AML-193 (cell line): ENCODE data around the gene ADCY2.

Source experiments
- DNase-seq, 2 experiments: peaks; one replicate each; lab custom pipeline; 2025; lab: John Stamatoyannopoulos, UW

The ADCY2 gene

GRCh38 chr5:7445068-7445467 is 49.1 kb downstream of the ADCY2 start:
- no peak for DNase-seq

- no peak for DNase-seq
These were observed 49.9 kb downstream of the ADCY2 start for GRCh38 chr5:7445831-7446230.

DNA sequence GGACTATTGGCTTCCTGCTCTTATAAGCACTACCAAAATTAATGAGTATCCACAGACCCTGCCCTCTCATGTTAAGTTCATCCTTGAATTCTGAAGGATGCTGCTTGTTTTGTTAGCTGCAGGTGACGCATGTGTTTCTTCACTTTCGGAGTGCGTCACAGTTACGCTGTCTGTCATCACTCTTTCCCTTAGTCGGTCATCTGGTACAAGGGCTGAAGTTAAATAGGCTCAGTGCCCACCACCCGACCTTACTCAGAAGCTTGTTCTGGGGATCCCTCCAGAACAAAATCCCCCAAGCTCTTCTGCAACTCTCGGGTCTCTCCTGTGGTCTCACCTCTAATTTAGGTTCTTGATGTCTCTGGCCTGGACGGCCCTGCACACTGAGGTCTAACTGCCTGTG is 51.0 kb downstream of the ADCY2 start:
- no peak for DNase-seq

GRCh38 chr5:7453947-7454346 is 58.0 kb downstream of the ADCY2 start:
- DNase-seq: no peak

GRCh38 chr5:7456206-7456605 is 60.3 kb downstream of the ADCY2 start:
- no peak for DNase-seq

DNA sequence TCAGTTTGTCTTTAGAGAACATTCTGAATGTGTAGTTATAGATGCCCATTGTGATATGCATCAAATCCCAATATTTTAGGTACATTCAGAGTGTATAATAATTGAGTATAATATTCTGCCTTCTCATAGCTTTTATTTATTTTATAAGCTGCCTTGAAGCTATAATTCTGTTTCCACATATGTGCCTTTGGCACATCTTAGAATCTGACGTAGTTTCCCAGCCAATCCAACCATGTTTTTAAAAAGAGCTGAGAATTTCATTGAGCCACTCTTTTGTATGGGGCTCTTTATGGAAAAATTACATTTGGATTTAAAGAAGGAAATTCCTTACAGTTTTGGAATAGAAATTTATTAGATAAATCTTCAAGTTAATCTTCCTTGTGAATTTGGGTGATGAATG is 65.4 kb downstream of the ADCY2 start:
- no peak for DNase-seq

GRCh38 chr5:7462758-7463157 is 66.8 kb downstream of the ADCY2 start:
- DNase-seq: no peak

DNA sequence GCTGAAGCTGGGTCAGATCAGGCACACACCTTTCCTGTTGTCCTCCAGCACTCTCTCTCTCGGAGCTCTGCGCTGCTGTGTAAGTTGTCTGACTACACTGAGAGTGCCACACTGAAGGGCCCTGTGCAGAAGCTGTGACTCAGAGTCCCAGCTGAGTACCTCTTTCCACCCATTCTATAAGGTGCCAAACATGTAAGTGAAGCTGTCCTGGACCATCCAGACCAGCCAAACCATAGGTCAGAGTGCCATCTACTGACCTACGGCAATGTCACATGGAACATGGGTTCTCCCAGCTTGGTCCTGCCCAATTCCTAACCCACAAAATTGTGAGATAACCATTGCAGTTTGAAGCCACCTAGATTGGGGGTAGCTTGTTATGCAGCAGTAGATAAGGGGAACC is 68.2 kb downstream of the ADCY2 start:
- DNase-seq: no peak

GRCh38 chr5:7467179-7467578 is 71.2 kb downstream of the ADCY2 start:
- DNase-seq: no peak

DNA sequence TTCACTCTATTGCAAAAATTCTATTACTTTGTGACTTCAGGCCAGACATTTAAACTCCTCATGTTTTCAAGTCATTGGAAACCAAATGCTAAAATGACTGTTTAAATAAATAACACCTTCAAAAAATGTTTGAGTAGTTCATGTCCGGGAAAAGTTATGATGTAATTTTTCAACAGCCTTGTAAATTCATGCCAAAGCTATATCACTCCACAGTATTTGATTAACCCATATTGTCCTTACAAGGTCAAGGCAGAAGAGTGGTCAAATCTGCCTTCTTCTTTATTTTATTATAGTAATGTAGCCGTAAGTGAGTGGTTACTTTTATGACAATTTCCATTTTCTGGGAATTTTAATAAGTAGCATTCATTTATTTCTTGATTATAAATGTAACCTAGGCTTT is 72.8 kb downstream of the ADCY2 start:
- no peak for DNase-seq

DNA sequence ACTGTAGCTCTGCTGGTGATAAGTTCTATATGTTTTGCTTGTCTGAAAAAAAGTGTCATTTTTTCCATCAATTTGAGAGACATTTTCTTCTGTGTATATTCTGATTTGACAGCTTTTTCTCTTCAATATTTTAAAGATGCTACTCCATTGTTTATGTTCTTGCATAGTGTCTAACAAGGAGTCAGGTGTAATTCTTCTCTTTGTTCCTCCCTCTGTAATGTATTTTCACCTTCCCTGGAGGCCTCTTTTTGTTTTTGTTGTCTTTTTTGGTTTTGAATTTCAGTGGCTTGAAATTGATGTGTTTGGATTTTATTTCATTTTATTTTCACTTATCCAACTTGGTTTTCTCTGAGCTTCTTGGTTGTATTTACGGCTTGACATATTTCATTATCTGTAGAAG is 75.8 kb downstream of the ADCY2 start:
- no peak for DNase-seq

DNA sequence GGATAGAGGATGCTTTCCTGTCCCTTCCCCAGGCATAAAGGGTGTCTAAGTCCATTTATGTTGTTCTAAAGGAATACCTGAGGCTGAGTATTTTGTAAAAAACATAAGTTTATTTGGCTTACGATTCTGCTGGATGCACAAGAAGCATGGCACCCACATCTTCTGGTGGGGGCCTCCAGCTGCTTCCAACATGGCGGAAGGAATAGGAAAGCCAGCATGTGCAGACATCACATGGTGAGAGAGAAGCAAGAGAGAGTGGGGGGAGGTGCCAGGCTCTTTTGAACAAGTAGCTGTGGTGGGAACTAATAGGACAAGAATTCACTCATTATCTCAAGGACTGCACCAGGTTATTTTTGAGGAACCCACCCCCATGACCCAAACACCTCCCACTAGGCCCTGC is 77.2 kb downstream of the ADCY2 start:
- no peak for DNase-seq

DNA sequence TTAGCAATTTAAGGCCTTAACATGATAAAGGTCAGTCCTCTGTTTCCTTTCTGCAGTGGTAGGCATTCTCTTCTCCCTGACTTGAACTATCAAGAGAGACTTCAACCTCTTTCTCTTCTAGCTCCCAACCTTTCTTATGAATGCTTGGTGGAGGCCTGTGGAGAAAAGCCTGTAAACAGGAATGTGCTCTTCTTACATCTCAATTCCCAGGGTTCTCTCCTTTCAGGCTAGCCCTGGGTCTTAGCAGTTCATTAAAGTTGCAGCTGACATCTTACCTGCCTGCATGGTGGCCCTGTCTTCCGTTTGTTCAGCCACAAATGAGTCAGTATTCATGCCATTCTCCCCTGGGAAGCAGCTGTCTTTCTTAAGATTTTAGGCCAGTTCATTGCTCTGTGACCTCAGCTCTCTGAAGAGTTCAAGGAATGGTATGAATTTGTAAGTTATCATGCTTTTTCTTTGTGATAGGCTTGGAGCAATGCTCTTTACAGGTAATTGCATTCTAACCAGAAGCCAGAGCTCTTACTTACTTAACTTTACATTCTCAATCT is 77.8 kb downstream of the ADCY2 start:
- DNase-seq: no peak

GRCh38 chr5:7474821-7475403 is 79.0 kb downstream of the ADCY2 start:
- DNase-seq: no peak

DNA sequence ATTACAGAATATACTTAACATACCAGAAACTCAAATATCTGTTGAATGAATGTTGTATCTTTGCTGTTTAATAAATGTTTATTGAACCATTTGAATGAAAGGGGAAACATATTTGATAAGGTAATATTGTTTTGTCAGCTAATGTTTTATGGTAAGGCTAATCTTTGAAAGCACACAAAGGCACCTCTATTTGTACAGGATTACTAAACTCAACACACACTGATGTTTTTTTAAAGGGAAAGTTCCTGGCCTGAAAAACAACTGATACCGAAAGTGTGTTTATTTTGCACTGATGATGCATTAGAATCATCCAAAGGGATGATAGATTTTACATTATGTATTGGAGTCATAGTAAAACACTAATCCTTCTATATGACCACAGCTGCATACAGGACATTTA is 82.5 kb downstream of the ADCY2 start:
- DNase-seq: no peak

DNA sequence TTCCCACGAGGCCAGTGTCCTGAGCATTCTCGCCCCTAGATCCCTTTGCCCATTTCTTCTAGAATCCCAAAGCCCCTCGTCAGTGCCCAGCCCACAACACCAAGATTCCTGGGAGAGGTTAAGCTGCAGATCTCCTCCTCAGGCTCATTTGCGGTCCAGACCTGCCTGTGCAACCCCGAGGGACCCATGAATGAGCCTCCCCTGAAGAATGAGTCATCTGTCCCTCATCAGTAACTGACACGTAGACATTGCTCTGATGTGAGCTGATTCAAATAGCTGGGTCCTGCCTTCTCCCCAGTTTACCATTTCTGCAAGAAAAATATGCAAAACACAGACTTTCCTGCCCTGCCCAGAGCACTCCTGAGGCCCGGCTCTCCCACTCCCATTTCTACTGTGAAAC is 92.8 kb downstream of the ADCY2 start:
- DNase-seq: no peak

GRCh38 chr5:7492371-7492770 is 96.4 kb downstream of the ADCY2 start:
- DNase-seq: no peak

DNA sequence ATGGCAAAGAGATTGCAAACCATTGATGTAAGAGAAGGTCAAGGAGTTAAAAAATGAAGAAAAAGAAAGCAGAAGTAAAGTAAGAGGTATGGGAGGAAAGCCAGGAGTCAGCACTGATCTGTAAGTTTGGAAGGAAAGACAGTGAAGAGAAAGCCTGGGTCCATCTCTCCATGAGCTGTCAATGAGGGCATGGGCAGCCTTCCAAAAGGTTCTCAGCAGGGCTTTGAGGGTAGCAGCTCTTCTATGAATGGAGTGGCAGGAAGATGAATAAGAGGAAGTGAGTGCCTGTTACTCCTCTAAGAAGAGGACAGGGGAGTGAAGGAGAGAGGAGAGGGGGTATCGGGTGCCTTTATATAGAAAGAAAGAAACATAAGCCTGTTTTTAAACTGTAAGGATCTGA is 97.1 kb downstream of the ADCY2 start:
- DNase-seq: no peak

GRCh38 chr5:7493622-7494021 is 97.7 kb downstream of the ADCY2 start:
- no peak for DNase-seq

- no peak for DNase-seq
These were observed 98.7 kb downstream of the ADCY2 start for GRCh38 chr5:7494481-7495130.

GRCh38 chr5:7495131-7495517 is 99.2 kb downstream of the ADCY2 start:
- no peak for DNase-seq

DNA sequence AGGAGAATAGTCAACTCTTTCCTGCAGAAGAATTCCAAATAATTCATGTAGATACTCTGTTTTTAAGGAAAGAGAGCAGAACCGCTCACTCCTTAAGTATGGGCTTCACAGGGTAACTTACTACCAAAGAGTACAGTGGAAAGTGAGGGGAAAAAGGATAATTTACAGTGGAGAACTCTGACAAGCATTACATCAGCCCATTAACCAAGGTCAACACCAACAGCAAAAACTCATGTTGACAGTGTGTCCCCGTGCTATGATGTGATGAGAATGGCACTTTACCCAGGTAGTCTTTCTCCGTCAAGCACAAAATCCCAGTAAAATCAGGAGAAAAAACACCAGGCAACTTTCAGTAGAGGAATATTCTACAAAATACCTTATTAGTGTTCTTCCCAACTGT is 104.3 kb downstream of the ADCY2 start:
- no peak for DNase-seq

DNA sequence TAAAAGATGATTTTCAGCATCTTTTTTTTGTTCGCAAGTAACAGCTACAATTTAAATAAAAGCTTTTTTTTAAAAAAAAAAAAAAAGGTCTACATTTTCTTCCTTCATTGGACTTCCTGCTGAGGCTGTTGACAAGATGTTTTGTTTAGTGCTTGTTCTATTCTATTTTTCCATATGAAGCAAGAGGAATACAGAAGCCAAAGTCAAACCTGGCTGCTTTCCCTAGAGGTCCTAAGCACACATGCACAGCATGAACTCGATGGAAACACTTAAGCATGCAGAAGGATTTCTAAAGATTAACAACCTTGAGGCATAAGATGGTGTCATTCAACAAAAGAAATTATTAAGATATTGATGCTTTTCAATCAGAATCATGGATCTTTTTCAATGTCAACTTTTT is 105.1 kb downstream of the ADCY2 start:
- no peak for DNase-seq

DNA sequence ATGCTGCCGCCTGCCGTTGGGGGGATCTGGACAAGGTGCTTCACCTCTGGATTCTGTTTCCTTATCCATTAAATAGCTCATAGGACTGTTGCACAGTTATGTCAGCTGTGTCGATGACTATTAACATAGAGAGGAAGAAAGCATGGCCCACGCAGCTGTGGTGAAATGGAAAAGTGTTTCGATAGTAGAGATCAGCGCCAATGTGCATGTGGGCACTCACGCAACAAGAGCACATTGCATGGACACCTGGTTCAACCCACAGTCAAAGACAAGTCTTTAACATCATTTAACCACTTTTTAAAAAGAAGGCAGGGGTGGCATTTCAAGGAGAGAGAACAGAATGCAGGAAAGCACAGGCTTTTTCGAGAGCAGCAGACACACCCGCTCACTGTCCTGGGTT is 107.6 kb downstream of the ADCY2 start:
- DNase-seq: no peak
